ENCODE data around the gene TXNL4A.

DNA sequence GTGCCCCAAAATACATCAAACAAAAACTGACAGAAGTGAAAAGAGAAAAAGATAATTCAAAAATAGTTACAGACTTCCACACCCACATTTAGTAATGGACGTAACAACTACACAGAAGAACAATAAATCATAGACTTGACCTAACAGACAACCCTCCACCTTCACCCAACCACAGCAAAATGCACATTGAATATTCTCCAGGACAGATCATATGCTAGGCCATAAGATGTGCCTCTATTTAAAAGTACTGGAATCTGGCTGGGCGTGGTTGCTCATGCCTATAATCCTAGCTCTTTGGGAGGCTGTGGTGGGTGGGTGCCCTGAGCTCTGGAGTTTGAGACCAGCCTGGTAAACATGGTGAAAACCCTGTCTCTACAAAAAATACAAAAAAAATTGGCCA lies 56.9 kb downstream of the TXNL4A start:
- TF ChIP-seq, protein P1, sequence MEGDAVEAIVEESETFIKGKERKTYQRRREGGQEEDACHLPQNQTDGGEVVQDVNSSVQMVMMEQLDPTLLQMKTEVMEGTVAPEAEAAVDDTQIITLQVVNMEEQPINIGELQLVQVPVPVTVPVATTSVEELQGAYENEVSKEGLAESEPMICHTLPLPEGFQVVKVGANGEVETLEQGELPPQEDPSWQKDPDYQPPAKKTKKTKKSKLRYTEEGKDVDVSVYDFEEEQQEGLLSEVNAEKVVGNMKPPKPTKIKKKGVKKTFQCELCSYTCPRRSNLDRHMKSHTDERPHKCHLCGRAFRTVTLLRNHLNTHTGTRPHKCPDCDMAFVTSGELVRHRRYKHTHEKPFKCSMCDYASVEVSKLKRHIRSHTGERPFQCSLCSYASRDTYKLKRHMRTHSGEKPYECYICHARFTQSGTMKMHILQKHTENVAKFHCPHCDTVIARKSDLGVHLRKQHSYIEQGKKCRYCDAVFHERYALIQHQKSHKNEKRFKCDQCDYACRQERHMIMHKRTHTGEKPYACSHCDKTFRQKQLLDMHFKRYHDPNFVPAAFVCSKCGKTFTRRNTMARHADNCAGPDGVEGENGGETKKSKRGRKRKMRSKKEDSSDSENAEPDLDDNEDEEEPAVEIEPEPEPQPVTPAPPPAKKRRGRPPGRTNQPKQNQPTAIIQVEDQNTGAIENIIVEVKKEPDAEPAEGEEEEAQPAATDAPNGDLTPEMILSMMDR (IDR thresholded peaks at IDR 0.05; ENCODE audit: low read depth, low read length, poor library complexity, severe bottlenecking) = no peak
- no peak for TF ChIP-seq EZH2phosphoT487 (IDR thresholded peaks at IDR 0.05; ENCODE audit: borderline replicate concordance, low read length)
